GM19025 (cell line): Measurements from ENCODE around the gene BCL7A.
"Not testable (repeated sequence)": the region's sequence is repeated elsewhere in the genome, so short reads cannot be mapped to it uniquely, and the experiment has no call there.

ENCODE experiments used
- ATAC-seq: cut with Tn5 transposase; IDR thresholded peaks from one replicate; pipeline ENCODE4 v1.9.1; 2021; ENCODE audit warnings: mild to moderate bottlenecking, low read depth, moderate library complexity; ENCODE audit not compliant: unreplicated experiment

The BCL7A gene

DNA sequence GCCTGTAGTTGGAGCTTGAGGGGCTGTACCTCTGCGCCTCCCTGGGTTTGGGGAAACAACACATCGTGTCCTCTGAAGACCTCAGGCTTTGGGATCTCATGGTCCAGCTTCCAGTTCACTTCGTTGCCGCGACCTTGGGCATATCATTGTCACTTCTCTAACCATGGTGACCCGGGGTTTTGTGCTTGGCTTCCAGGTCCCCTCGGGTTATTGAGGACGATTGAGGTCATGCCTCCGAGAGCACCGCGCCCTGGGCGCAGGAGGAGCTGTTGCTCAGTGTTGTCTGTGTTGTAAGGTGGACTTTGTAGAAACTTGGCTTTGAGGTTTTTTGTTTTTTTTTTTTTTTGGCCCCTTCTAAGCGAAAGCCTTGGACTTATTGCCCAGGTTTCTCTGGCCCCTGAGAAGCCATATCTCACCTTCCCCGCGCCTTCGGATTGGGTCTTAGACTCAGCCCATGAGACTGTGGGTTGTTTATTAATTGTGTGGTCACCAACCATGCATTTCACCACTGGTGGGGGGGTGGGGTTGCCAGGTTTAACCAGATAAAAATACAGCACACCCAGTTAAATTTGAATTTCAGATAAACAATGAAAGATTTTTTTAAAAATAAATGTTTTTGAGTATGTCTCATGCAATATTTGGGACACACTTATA is 2.6 kb downstream of the BCL7A start:
- ATAC-seq, result no peak

GRCh38 chr12:122026706-122027333 is 5.1 kb downstream of the BCL7A start:
- no peak for ATAC-seq

DNA sequence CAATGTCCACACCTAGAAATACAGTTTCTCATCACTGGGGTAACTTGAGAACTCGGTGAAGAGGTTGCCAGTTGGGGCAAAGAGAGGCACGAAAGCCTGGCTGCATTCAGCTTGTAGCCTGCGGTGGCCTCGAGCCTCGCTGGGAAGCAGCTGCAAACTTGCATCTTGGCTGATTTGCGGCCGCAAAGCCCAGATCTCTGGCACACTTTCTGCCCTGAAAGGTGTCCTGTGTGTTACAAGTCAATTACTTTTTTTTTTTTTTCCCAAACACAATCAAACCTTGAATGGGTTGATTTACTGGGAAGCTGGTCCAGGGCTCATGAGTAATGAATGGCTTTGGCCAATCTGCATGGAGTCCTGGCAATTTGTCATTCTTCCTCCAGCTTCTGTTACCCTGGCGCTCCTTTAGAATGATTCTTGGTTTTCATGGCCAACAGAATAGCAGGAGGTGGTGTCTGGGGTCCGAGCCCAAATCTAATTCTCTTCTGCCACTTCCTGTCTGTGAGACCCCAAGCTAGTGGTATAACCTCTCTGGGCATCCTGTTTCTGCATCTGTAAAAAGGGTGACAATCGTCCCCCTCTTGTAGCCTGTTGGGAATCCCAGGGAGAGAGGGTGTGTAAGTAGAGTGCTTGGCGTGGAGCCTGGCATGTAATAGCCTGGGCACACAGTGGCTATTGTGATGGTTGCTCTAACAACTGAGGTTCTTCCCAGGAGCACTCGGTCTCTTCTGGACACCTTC is 6.7 kb downstream of the BCL7A start:
- no peak for ATAC-seq

DNA sequence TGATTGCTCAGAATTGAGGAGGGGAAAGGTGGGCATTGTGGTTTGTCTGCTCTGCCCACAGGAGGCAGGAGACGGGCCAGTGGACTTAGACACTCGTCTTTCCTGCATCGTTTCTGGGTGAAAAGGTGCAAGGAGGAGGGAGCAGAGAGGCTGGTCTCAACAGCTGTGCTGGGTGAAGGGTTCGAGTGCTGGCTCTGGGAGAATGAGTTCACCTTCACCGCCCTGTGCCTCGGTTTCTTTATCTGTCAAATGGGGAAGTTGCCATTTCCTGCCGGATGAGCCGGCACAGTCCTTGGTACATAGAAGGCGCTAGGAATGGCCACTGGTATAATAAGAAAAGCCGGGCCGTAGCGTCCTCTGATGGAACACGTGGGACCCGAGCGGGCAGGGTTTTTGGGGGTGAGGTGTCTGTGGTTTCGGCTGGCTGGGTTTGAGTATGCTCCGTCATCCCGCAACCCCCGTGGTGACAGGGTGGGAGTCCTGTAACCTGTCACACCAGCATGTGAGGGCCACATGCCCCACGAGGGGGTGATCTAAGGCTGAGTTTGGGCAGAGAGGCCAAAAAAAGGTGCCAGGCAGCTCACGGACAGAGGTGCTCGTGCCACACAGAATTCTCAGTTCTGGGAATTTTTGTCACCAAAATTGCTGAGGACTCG is 7.3 kb downstream of the BCL7A start:
- ATAC-seq, result no peak

DNA sequence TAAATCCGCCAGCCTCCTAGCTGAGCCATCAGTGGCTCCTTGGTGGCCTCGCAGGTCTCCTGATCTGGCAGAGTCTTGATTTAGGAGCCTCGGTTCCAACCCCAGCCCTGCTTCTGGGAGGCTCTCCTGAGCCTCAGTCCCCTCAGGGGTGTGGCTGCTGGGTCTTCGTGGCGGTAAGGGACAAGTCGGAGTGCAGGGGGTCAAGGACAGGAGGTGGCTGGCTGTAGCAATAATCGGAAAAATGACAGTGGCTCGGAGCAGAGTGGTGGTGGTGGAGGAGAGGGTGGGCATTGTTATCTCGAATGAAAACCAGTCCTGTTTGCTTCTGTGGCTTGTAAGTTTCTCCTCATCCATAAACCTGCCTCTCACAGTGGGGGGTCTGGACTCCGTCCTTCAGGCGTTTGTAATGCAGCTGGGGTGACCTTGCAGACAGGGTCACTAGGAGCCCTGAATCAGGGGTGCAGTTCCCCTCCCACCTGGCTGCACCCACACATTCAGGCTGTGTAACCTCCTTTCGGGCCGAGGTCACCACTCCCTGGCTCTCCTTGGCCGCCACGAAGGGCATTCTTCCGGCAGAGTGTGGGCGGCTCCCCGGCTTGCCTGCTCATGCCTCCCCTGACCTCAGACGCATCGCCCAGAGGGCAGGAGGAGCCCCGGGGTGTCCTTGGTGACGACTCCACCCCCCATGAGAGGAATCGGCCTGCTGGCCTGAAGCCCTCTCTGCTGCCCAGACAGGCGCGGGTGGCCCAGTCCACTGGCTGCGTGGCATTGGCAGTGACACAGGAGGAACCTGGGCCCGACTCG is 8.1 kb downstream of the BCL7A start:
- ATAC-seq, result no peak

GRCh38 chr12:122030424-122031035 is 8.8 kb downstream of the BCL7A start:
- no peak for ATAC-seq

DNA sequence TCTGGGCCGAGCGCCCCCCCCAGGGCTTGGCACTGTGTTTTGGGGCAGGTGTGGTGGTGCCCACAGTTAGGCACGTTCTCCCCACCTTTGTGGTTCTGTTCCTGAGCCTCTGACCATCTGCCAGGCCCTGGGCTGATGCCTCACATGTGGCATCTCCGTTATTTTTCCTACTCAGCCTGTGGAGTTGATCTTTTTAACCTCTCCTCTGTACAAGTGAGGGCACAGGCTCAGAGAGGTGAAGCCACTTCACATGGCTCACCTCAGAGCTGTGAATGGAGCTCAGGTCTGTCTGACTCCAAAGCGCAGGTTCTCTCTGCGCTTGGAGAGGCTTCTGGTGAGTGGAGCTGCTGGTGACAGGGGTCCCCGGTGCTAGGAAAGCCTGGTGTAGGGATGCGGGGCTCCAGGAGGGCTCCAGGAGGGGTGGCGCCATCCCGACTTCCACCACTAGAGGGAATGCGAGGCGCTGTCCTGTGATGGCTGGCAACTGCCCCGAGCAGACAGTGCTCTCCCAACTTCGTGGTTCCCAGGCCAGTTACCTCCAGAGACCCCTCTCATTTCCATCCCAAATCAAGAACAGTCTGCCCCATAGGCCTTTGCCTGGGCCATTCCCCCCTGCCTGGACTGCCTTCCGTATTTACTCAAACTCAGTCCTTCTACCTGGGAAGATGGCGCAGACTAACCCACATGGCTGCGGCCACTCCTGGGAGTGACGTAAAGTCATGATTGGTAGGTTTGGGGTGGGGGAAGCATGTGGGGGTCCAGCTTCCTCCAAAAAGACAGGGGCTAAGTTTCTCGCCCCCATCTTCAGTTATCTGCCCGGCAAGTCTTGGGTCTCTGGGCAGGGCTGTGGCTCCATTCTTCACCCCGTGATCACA is 9.9 kb downstream of the BCL7A start:
- ATAC-seq, result no peak

- ATAC-seq, result no peak
Observed at GRCh38 chr12:122032580-122032979, 10.9 kb downstream of the BCL7A start.

DNA sequence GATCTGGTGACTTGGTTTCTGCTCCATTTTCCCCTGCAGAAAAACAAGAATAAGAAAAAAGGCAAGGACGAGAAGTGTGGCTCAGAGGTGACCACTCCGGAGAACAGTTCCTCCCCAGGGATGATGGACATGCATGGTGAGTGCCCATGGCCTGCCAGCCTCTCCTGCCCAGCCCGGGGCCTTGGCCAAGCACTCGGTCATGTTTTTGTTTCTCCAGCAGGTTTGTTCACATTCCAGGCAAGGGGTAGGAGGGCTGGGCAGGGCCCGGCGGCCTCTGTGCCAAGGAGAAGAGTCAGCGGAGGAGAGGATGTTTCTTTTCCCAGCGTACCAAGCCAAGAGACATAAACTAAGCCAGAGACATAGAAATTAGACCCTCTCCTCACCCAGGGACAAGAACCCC is 13.6 kb downstream of the BCL7A start:
- ATAC-seq, result no peak

DNA sequence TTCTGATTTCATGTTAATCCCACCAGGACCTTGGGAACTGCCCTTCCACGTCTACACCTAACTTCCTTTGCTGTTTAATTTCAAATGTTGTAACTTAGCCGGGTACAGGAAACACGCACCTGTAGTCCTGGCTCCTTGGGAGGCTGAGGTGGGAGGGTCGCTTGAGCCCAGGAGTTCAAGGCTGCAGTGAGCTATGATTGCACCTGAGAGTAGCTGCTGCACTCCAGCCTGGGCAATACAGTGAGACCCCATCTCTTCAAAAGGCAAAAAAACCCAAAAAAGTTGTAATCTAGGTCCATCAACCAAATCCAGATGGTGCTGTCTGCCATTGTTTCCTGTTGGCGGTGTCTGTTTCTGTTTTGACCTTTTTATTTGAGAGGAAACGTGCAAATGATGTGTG is 14.5 kb downstream of the BCL7A start:
- no peak for ATAC-seq

DNA sequence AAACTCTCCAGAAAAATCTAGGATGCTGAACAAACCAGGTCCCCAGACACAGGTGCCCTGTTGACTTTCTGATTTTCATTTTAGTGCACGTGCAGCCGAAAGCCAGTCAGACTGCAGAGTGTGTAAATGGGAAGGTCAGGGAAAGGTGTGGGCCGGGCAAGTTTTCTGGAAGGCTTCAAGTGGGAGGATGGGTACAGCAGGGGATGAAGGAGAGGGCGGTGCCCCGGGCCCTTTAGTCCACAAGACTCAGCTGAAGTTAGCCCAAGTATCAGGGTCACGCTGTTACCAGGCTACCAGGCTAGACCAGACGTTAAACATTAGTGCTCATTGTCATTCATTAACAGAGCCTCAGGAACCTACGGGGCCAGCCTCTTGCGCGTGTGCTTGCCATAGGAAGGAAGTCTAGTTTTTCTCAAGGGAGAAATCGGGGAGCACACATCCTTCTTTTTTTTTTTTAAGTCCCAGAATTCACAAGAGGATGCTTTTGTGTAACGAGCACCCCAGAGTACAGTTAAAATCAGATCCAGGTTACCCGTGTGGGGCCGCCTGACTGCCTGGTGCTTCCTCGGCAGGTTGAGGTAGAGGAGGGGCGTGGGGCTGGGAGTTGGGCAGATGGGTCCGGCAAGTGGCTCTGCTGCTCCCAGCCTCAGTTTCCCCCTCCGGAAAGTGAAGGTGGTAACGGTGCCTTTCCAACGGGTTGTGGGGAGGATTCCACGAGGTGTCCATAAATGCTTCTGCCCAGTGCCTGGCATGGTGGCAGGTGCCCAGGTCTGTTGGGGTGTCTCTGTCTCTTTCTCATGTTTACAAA is 19.1 kb downstream of the BCL7A start:
- no peak for ATAC-seq

- ATAC-seq, result not testable (repeated sequence)
Observed at GRCh38 chr12:122041458-122041857, 19.8 kb downstream of the BCL7A start.

- ATAC-seq, result no peak
Observed at GRCh38 chr12:122042910-122043309, 21.2 kb downstream of the BCL7A start.

DNA sequence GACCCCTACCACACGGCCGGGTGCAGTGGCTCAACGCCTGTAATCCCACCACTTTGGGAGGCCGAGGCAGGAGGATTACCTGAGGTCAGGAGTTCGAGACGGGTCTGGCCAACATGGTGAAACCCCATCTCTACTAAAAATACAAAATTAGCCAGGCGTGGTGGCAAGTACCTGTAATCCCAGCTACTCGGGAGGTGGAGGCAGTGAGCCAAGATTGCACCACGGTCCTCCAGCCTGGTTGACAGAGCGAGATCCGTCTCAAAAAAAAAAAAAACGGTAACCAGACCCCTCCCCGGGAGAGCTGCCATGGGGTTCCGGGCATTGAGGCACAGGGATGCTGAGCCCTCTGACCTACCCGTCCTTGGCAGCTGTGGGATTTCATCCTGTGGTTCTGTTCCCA is 21.8 kb downstream of the BCL7A start:
- ATAC-seq, result no peak

GRCh38 chr12:122045262-122045661 is 23.6 kb downstream of the BCL7A start:
- ATAC-seq, result no peak

GRCh38 chr12:122046145-122046544 is 24.5 kb downstream of the BCL7A start:
- no peak for ATAC-seq

GRCh38 chr12:122048151-122048550 is 26.5 kb downstream of the BCL7A start:
- ATAC-seq, result no peak

- ATAC-seq, result no peak
Observed at GRCh38 chr12:122049827-122050226, 28.1 kb downstream of the BCL7A start.
